Measurements from ENCODE around the gene TOMM40L.
"Not testable (repeated sequence)": the region's sequence is repeated elsewhere in the genome, so short reads cannot be mapped to it uniquely, and the experiment has no call there.

The TOMM40L gene

GRCh38 chr1:161257109-161257508, 31.2 kb downstream of the TOMM40L start:
- DNase-seq (ENCODE audit: low read depth in 2 of 2), result not testable (repeated sequence)

- peak in 1 of 2 donors; percentile 8 for DNase-seq (ENCODE audit: low read depth in 2 of 2)
Observed at GRCh38 chr1:161258439-161259344, 32.8 kb downstream of the TOMM40L start, which contains the start of gene PCP4L1. Gene PCP4L1 (plus strand): TSS chr1:161258745. CDS start chr1:161258975, 230 bp downstream.

- DNase-seq (ENCODE audit: low read depth in 2 of 2), result no peak
Observed at GRCh38 chr1:161259345-161259702, 33.5 kb downstream of the TOMM40L start.

GRCh38 chr1:161259765-161260164, 33.9 kb downstream of the TOMM40L start:
- no peak for DNase-seq (ENCODE audit: low read depth in 2 of 2)

GRCh38 chr1:161260376-161261260, 34.8 kb downstream of the TOMM40L start:
- no peak for DNase-seq (ENCODE audit: low read depth in 2 of 2)

GRCh38 chr1:161261261-161262235, 35.7 kb downstream of the TOMM40L start:
- DNase-seq (ENCODE audit: low read depth in 2 of 2), result no peak

GRCh38 chr1:161265305-161265704, 39.4 kb downstream of the TOMM40L start:
- no peak for DNase-seq (ENCODE audit: low read depth in 2 of 2)

GRCh38 chr1:161266202-161266601, 40.3 kb downstream of the TOMM40L start:
- no peak for DNase-seq (ENCODE audit: low read depth in 2 of 2)

- no peak for DNase-seq (ENCODE audit: low read depth in 2 of 2)
Observed at GRCh38 chr1:161266836-161267235, 41.0 kb downstream of the TOMM40L start.

- no peak for DNase-seq (ENCODE audit: low read depth in 2 of 2)
Observed at GRCh38 chr1:161267321-161267720, 41.5 kb downstream of the TOMM40L start.

GRCh38 chr1:161273402-161273801, 47.5 kb downstream of the TOMM40L start:
- DNase-seq (ENCODE audit: low read depth in 2 of 2), result no peak

- DNase-seq (ENCODE audit: low read depth in 2 of 2), result no peak
Observed at GRCh38 chr1:161274874-161275273, 49.0 kb downstream of the TOMM40L start.
